HCT116 (cell line): ENCODE data around the gene BHLHA9. TPM values are rescaled to one million over a fixed set of nuclear protein-coding genes. Genes with fewer than 3 reads are reported as not detected.

Experiments
- ATAC-seq: fragments of 200-7000 bp; cut with Tn5 transposase; 2 replicates; pipeline ENCODE4 v1.9.1; 2020; ENCODE audit warnings: mild to moderate bottlenecking, moderate library complexity
- BruUV-seq: library from RNA; stranded (reverse); fragments of 400-500 nt; replicated peaks from 2 replicates; lab custom pipeline; 2021; lab: Mats Ljungman, UMichigan
- CTCF ChIA-PET: fragments of 300-600 bp; sonication (Branson Sonifier 250); formaldehyde crosslinking; loops from one replicate; lab custom pipeline; 2021; ENCODE audit warnings: antibody characterized with exemption; lab: Charles Lee
- POLR2A ChIA-PET: fragments of 300-600, 350-600 bp; sonication (Branson Sonifier 250); formaldehyde crosslinking; loops from one replicate; lab custom pipeline; 2021; ENCODE audit warnings: antibody characterized with exemption; lab: Charles Lee
- RAD21 ChIA-PET, 2 experiments: fragments of 300-600 bp; sonication (Branson Sonifier 250); formaldehyde crosslinking; loops; one replicate each; lab custom pipeline; 2023; ENCODE audit warnings: low total read pairs in 2 of 2; ENCODE audit not compliant: uncharacterized antibody in 2 of 2, unreplicated experiment in 2 of 2, low non-redundant PET in 1 of 2; lab: Charles Lee
- DNase-seq: peaks from one replicate; pipeline ENCODE4 v3.0.0-alpha.2; 2010; ENCODE audit warnings: low read depth, low spot score
- H2AFZ ChIP-seq: fragments of 200-600 bp; shearing (Covaris generic), sonication (generic); 2 replicates; pipeline ENCODE4 v1.6.1; 2017; ENCODE audit warnings: low read depth, mixed run types, mixed read lengths, antibody characterized with exemption, low read length; ENCODE audit not compliant: poor library complexity, severe bottlenecking
- H3K27ac ChIP-seq: 2 replicates; pipeline ENCODE4 v1.5.1; 2012; ENCODE audit warnings: low read depth, low read length
- H3K27me3 ChIP-seq: fragments of 200-600 bp; sonication (generic); 2 replicates; pipeline ENCODE4 v1.6.1; 2016; ENCODE audit warnings: mixed run types, low read length, mixed read lengths; ENCODE audit not compliant: insufficient read depth
- H3K36me3 ChIP-seq, 2 experiments: fragments of 200-500 bp in 1 of 2; fragments of 200-600 bp in 1 of 2; sonication (Bioruptor generic) in 1 of 2; sonication (generic) in 1 of 2; 2 replicates each; pipeline versions ENCODE4 v1.5.1 to v1.6.1; 2014 to 2016; ENCODE audit warnings: low read length in 2 of 2, inconsistent platforms in 1 of 2, mixed read lengths in 1 of 2, mixed run types in 1 of 2; ENCODE audit not compliant: insufficient read depth in 2 of 2, control insufficient read depth in 1 of 2
- H3K4me1 ChIP-seq, 2 experiments: fragments of 200-600 bp in 1 of 2; sonication (generic) in 1 of 2; 2 replicates each; pipeline versions ENCODE4 v1.5.1 to v1.6.1; 2012 to 2017; ENCODE audit warnings: low read length in 2 of 2, inconsistent platforms in 1 of 2, mild to moderate bottlenecking in 1 of 2, mixed read lengths in 1 of 2, mixed run types in 1 of 2, moderate library complexity in 1 of 2; ENCODE audit not compliant: insufficient read depth in 2 of 2, control insufficient read depth in 1 of 2
- H3K4me2 ChIP-seq: fragments of 200-600 bp; sonication (generic); 2 replicates; pipeline ENCODE4 v1.6.1; 2017; ENCODE audit warnings: mixed run types, low read length, mixed read lengths
- H3K4me3 ChIP-seq, 2 experiments: fragments of 200-600 bp in 1 of 2; sonication (generic) in 1 of 2; replicated peaks in 1 of 2; 2 replicates each; pipeline ENCODE4 v1.5.1; 2011 to 2016; ENCODE audit warnings: low read length in 2 of 2, control low read depth in 1 of 2, low read depth in 1 of 2, mild to moderate bottlenecking in 1 of 2, mixed read lengths in 1 of 2, mixed run types in 1 of 2
- H3K79me2 ChIP-seq: fragments of 200-600 bp; sonication (generic); 2 replicates; pipeline ENCODE4 v1.6.1; 2017; ENCODE audit warnings: mild to moderate bottlenecking, mixed run types, low read length, moderate library complexity, mixed read lengths; ENCODE audit not compliant: insufficient read depth
- H3K9ac ChIP-seq: fragments of 200-600 bp; sonication (generic); 2 replicates; pipeline ENCODE4 v1.6.1; 2016; ENCODE audit warnings: low read length, mixed read lengths
- H3K9me2 ChIP-seq: fragments of 200-600 bp; sonication (generic), shearing (Covaris generic); 2 replicates; pipeline ENCODE4 v1.6.1; 2017; ENCODE audit warnings: mixed run types, mild to moderate bottlenecking, moderate library complexity; ENCODE audit not compliant: insufficient read depth
- H3K9me3 ChIP-seq, 2 experiments: fragments of 200-500 bp in 1 of 2; fragments of 200-600 bp in 1 of 2; sonication (Bioruptor generic) in 1 of 2; sonication (generic) in 1 of 2; 2 replicates each; pipeline ENCODE4 v1.6.1; 2014 to 2017; ENCODE audit warnings: low read length in 2 of 2, mixed read lengths in 2 of 2, inconsistent platforms in 1 of 2, low read depth in 1 of 2, mild to moderate bottlenecking in 1 of 2, mixed run types in 1 of 2, moderate library complexity in 1 of 2; ENCODE audit not compliant: control insufficient read depth in 1 of 2, insufficient read depth in 1 of 2
- H4K20me1 ChIP-seq: fragments of 200-600 bp; sonication (generic), shearing (Covaris generic); 2 replicates; pipeline ENCODE4 v1.6.1; 2017; ENCODE audit warnings: mixed run types, mild to moderate bottlenecking, moderate library complexity; ENCODE audit not compliant: insufficient read depth
- CTCF ChIP-seq, 3 experiments: fragments of 200-600 bp in 1 of 3; sonication (generic) in 1 of 3; IDR thresholded peaks in 2 of 3; conservative IDR thresholded peaks in 1 of 3; 2 replicates each; pipeline ENCODE4 v1.5.1; 2012 to 2017; ENCODE audit warnings: low read depth in 2 of 3, low read length in 2 of 3, antibody characterized with exemption in 1 of 3, borderline replicate concordance in 1 of 3, control low read depth in 1 of 3, mild to moderate bottlenecking in 1 of 3, mixed read lengths in 1 of 3, mixed run types in 1 of 3, moderate library complexity in 1 of 3; ENCODE audit not compliant: insufficient read depth in 1 of 3
- EGR1 ChIP-seq: IDR thresholded peaks from 2 replicates; pipeline ENCODE4 v1.6.1; 2012; ENCODE audit warnings: low read depth
- EZH2 ChIP-seq: fragments of 200-600 bp; sonication (generic); IDR thresholded peaks from 2 replicates; pipeline ENCODE4 v1.6.1; 2017; ENCODE audit warnings: antibody characterized with exemption, mixed run types
- EZH2phosphoT487 ChIP-seq: fragments of 200-600 bp; IDR thresholded peaks from 2 replicates; pipeline ENCODE4 v1.6.1; 2018; ENCODE audit warnings: antibody characterized with exemption, borderline replicate concordance
- FOSL1 ChIP-seq: IDR thresholded peaks from 2 replicates; pipeline ENCODE4 v1.6.1; 2012; ENCODE audit warnings: low read depth
- JUND ChIP-seq: IDR thresholded peaks from 2 replicates; pipeline ENCODE4 v1.6.1; 2012
- MAX ChIP-seq: IDR thresholded peaks from 2 replicates; pipeline ENCODE4 v1.6.1; 2012
- POLR2AphosphoS5 ChIP-seq: IDR thresholded peaks from 2 replicates; pipeline ENCODE4 v1.6.1; 2011; ENCODE audit warnings: mild to moderate bottlenecking, low read depth, low read length, moderate library complexity
- RAD21 ChIP-seq: IDR thresholded peaks from 2 replicates; pipeline ENCODE4 v1.6.1; 2012; ENCODE audit warnings: low read depth, mild to moderate bottlenecking
- SIN3A ChIP-seq: IDR thresholded peaks from 2 replicates; pipeline ENCODE4 v1.6.1; 2012; ENCODE audit warnings: low read depth
- SP1 ChIP-seq: IDR thresholded peaks from 2 replicates; pipeline ENCODE4 v1.6.1; 2012; ENCODE audit warnings: low read depth
- SRF ChIP-seq: IDR thresholded peaks from 2 replicates; pipeline ENCODE4 v1.6.1; 2012; ENCODE audit warnings: low read depth
- TCF7L2 ChIP-seq: IDR thresholded peaks from 2 replicates; pipeline ENCODE4 v1.7.0; 2011; ENCODE audit warnings: borderline replicate concordance, inconsistent platforms; ENCODE audit not compliant: insufficient read depth, insufficient read length; ENCODE audit errors: extremely low read depth
- intact Hi-C: fragments of 100-400 bp; cut with micrococcal nuclease; formaldehyde crosslinking; loops from 2 replicates; pipeline ENCODE4 v1.10.0; 2022
- total RNA-seq: library from RNA; stranded (reverse); gene quantifications from one replicate; pipeline ENCODE4 v1.2.1, GENCODE V29; 2021; ENCODE audit not compliant: unreplicated experiment

Gene BHLHA9
- total RNA-seq, 1 experiment from 2014 or later, result not detected

DNA sequence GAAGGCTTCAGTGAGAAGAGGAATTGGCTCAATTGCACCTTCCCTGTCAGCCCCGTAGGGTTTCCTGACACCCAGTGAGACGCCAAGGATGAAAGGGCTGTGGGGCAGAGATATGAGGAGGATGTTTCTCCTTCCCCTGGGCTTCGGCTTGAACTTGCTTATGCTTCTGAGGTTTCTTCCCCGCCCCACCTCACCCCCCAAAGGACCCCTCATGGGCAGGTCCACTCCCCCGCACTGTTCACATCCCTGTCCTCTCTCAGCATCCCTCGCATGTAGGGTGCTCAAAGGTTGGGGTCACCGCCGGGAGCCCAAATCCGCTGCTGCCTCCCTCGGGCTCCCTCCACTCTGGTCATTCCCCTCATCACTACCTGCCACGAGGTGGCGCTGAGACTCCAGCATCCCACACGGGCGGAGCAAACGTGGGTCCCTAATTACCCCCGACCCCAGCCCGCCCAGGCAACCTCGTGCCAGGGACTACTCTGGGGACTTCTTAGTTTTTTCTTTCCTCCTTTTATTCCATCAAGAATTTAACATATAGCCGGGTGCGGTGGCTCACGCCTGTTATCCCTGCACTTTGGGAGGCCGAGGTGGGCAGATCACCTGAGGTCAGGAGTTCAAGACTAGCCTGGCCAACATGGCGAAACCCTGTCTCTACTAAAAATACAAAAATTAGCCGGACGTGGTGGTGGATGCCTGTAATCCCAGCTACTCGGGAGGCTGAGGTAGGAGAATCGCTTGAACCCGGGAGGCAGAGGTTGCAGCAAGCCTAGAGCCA, 5.9 kb downstream of the BHLHA9 start:
- Histone ChIP-seq H3K9me3 (no peaks in the 10 kb centered on the region), H4K20me1 (no peaks in the 10 kb centered on the region), H3K27ac (no peak overlapping the region), H2AFZ (peak overlapping the region; percentile 61), H3K9ac (no peak overlapping the region), H3K9me2 (no peaks in the 10 kb centered on the region), H3K4me1 (no peaks in the 10 kb centered on the region; a peak in 1 of 4 replicates), H3K27me3 (no peaks in the 10 kb centered on the region), H3K4me3 (no peak overlapping the region), H3K36me3 (no peaks in the 10 kb centered on the region), H3K79me2 (no peaks in the 10 kb centered on the region), H3K4me2 (peak overlapping the region; percentile 60)
- no peak for TF ChIP-seq SP1
- TF ChIP-seq RAD21, result peak; percentile 91
- no peak for TF ChIP-seq EGR1
- no peak for TF ChIP-seq TCF7L2
- peak; percentile 82 to 86 (median 84) for TF ChIP-seq CTCF (IDR thresholded peaks at IDR 0.05 in 2 of 3, conservative IDR thresholded peaks at IDR 0.05 in 1 of 3; ENCODE audit: borderline replicate concordance in 1 of 3, insufficient read depth in 1 of 3, low read depth in 2 of 3, low read length in 2 of 3)
- DNase-seq (peak; percentile 29), ATAC-seq (peak; percentile 92)
- CTCF ChIA-PET, result no interaction called here
- POLR2A ChIA-PET, result no interaction called here
- BruUV-seq, result no TSS peak
- RAD21 ChIA-PET, result no interaction called here
- intact Hi-C loops, result loop anchor here (1.0 kb wide), 1 partner anchor 56 kb away; no protein-coding TSS in a partner anchor

- H3K27ac ChIP-seq, result no peak overlapping the region
- no peaks in the 10 kb centered on the region for H3K9me3 ChIP-seq
- intact Hi-C loops, result no loop called here
- BruUV-seq, result no TSS peak
- no peaks in the 10 kb centered on the region for H3K79me2 ChIP-seq
- no peak overlapping the region for H2AFZ ChIP-seq
- no peaks in the 10 kb centered on the region for H4K20me1 ChIP-seq
- RAD21 ChIA-PET, result no interaction called here
- H3K9ac ChIP-seq, result no peak overlapping the region
- ATAC-seq, result no peak
- H3K4me2 ChIP-seq, result no peak overlapping the region
- H3K27me3 ChIP-seq, result no peaks in the 10 kb centered on the region
- POLR2A ChIA-PET, result no interaction called here
- DNase-seq, result no peak
- TF ChIP-seq EZH2 (no peak), EZH2phosphoT487 (no peak), EGR1 (no peak), TCF7L2 (no peak), FOSL1 (no peak), POLR2AphosphoS5 (no peak), SRF (no peak), SIN3A (no peak), MAX (no peak), JUND (no peak)
- H3K9me2 ChIP-seq, result no peaks in the 10 kb centered on the region
- no peaks in the 10 kb centered on the region; a peak in 1 of 4 replicates for H3K4me1 ChIP-seq
- no peak overlapping the region for H3K4me3 ChIP-seq
- CTCF ChIA-PET, result no interaction called here
- H3K36me3 ChIP-seq, result no peaks in the 10 kb centered on the region
Measured at GRCh38 chr17:1280652-1281051, 10.4 kb downstream of the BHLHA9 start.
